NB4 (cell line): ENCODE data around the gene GRID1.

Experiments
- POLR2A ChIP-seq: IDR thresholded peaks from 2 replicates; pipeline ENCODE4 v1.6.1; 2011; ENCODE audit warnings: mild to moderate bottlenecking; ENCODE audit not compliant: insufficient read length; ENCODE audit errors: extremely low read depth
- TF ChIP-seq, protein P1 (sequence below): IDR thresholded peaks from one replicate; pipeline ENCODE4 v1.5.1; 2012; ENCODE audit warnings: low read depth, low read length

GRCh38 chr10:86159797-86160196 lies 206.8 kb downstream of the GRID1 start:
- TF ChIP-seq, protein P1, sequence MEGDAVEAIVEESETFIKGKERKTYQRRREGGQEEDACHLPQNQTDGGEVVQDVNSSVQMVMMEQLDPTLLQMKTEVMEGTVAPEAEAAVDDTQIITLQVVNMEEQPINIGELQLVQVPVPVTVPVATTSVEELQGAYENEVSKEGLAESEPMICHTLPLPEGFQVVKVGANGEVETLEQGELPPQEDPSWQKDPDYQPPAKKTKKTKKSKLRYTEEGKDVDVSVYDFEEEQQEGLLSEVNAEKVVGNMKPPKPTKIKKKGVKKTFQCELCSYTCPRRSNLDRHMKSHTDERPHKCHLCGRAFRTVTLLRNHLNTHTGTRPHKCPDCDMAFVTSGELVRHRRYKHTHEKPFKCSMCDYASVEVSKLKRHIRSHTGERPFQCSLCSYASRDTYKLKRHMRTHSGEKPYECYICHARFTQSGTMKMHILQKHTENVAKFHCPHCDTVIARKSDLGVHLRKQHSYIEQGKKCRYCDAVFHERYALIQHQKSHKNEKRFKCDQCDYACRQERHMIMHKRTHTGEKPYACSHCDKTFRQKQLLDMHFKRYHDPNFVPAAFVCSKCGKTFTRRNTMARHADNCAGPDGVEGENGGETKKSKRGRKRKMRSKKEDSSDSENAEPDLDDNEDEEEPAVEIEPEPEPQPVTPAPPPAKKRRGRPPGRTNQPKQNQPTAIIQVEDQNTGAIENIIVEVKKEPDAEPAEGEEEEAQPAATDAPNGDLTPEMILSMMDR: no peak
- no peak for TF ChIP-seq POLR2A
